NCI-H2171 treated with DMSO at 0.1 percent for 48 hours (cell line): ENCODE data around the gene GADL1.

Source experiments
- DNase-seq: peaks from one replicate; lab custom pipeline; 2025; lab: John Stamatoyannopoulos, UW

The GADL1 gene

GRCh38 chr3:30720586-30721313, 173.7 kb downstream of the GADL1 start:
- DNase-seq = no peak

- no peak for DNase-seq
Measured at GRCh38 chr3:30719536-30719935, 174.9 kb downstream of the GADL1 start.

- no peak for DNase-seq
Measured at GRCh38 chr3:30713885-30714503, 180.5 kb downstream of the GADL1 start.

DNA sequence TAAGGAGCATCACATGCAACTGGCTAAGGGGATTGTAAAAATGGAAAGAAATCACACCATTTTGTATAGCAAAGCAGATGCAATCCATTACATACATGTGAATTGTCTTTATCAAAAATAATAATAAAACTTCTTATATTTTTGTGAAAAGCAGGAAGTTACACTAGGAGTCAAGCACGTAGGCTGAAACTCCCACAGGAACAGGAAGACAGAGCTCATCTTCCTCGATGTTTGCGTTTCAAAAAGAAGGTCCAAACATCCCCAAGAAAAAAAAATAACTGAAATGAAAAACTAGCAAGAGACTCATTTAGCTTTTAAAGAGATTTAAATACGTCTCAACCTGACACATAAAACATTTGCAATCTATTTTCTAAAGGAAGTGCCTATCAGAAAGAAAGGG, 181.5 kb downstream of the GADL1 start:
- DNase-seq = no peak

- no peak for DNase-seq
Measured at GRCh38 chr3:30711867-30712266, 182.6 kb downstream of the GADL1 start.

GRCh38 chr3:30711151-30711550, 183.3 kb downstream of the GADL1 start:
- no peak for DNase-seq

- no peak for DNase-seq
Measured at GRCh38 chr3:30710017-30710416, 184.4 kb downstream of the GADL1 start.

DNA sequence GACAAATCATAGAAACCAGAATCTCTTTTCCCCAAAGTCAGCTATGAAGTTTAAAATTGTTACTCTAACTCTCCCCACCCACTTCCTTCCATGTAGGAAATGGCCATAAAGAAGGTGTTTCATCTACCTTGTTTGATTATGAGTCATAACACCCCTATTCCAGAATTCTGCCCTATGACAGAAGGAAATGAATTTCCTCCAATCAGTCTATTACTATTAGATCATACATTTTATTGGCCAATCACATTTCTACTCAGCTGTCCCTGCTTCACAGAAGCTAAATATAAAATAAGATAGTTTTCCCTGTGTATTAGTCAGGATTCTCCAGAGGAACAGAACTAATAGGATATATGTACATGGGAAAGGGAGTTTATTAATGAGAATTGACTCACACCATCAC, 186.0 kb downstream of the GADL1 start:
- no peak for DNase-seq

DNA sequence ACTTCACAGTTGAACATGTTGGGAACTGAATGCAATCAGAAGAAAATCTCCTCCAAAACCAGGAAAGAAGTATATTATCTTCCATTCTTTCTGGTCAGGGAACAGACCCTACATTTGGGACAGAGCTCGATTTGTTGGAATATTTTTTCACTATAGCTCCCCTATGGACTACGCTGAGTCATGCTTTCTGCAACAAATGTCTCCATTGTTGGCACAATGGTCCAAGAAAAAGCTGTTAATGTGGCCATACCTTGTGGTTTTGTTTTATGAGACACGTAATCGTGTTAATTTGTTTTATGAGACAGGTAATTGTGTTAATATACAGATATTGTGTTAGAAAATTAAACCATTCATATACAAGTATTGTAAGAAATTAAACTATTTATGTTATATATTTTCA, 186.6 kb downstream of the GADL1 start:
- no peak for DNase-seq

DNA sequence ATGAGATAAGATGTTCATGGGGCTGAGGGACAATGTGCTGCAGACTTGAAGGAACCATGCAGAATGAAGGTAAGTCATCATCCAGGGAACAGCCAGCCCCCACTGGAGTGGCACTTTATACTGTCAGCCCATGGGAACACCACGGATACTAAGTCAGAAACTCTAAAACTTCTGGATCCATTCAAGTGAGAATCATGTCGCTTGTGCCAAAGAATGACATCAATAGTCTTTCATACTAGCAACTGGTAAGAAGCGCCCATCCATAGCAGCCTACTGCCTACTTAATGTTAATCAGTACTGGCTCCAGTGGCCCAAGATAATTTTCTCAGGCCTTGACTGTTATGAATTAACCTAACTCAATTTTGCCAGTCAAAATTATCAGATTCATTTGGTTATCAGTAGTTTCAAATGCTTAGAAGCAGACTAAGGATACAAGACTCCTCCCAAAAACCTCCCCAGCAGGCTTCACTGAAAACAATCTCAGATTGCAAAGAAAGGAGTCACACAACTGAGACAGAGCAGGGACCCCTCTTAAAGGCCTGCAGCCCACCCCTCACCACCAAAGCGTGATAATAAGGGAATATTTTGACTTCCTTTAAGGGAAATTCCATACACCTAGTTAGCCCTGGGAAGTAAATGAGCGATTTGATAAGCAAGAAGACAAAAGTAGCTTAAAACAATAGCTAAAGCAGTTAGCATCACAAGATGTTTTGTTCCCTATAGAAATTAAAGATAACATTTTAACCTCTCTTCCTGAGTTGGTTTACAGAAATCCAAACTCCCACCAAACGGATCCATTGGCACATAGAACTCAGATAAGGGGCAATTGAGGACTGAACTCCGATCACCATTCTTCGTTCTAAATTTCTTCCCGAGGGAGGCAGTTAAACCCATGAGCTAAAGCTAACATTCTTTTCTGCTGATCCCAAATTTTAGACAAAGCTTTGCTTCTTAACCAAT, 189.2 kb downstream of the GADL1 start:
- DNase-seq = no peak

GRCh38 chr3:30702828-30703397, 191.5 kb downstream of the GADL1 start:
- no peak for DNase-seq

DNA sequence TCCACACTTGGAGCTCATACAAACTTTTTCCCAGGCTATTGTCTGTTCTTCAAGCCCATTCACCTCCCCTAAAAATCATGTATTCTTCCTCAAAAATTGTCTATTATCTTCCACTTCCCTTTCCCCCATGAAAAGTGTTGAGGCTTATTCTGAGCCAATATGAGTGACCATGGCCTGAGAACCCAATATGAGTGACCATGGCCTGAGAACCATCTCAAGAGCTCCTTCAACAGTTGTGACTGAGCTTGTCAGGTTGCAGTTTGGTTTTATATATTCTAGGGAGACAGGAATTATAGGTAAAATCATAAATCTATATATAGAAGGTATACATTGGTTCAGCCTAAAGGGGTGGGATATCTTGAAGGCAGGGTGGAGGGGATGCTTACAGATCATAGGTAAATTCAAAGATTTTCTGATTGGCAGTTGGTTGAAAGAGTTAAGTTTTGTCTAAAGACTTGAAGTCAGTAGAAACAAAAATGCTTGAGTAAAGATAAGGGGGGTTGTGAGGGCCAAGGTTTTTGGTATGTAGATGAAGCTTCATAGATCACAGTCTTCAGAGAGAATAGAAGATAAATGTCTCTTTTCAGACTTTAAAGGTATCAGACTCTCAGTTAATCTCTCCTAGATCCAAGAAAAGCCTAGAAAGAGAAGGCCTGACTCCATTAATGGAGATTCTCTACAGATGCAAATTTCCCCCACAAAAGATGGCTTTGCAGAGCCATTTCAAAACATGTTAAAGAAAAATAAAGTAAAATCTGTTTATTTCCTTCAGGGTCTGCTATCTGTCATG, 192.2 kb downstream of the GADL1 start:
- no peak for DNase-seq

GRCh38 chr3:30700702-30701321, 193.6 kb downstream of the GADL1 start:
- DNase-seq = no peak

- no peak for DNase-seq
Measured at GRCh38 chr3:30699927-30700326, 194.5 kb downstream of the GADL1 start.

DNA sequence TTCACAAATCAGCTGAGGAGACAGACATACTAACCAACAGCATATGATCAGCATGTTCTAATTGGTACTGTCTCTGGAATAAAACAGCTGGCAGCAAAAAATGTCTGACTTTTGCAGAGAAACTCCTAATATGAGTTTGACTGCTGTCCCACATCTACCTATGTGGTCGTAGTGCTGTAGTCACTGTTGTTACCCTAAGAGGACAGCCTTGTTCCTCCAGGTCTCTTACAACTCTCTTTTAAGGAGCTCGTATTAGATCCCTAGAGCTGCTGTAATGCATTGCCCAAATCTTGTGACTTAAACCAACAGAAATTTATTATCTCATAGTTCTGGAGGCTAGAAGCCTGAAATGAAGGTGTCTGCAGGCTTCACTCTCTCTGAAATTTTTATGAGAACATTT, 195.9 kb downstream of the GADL1 start:
- DNase-seq = no peak

- DNase-seq = no peak
Measured at GRCh38 chr3:30696896-30697295, 197.6 kb downstream of the GADL1 start.

- no peak for DNase-seq
Measured at GRCh38 chr3:30696403-30696819, 198.1 kb downstream of the GADL1 start.

- no peak for DNase-seq
Measured at GRCh38 chr3:30695302-30696061, 199.0 kb downstream of the GADL1 start.

DNA sequence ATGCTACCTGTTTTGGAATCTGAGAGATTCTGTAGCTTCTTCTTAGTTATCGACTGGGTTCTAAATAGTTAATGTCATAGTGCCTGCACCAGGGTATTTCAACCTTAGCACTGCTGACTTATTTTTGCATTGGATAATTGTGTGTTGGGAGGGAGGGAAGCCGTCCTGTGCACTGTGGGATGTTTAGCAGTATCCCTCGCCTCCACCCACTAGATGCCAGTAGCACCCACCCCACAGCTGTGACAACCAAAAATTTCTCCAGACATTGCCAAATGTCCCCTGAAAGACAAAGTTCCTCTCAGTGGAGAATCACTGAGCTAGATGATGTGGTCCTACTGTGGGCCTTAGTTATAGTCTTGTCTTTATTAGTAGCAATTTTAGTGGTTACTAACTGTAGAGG, 199.8 kb downstream of the GADL1 start:
- DNase-seq = no peak

GRCh38 chr3:30694148-30694547, 200.3 kb downstream of the GADL1 start:
- DNase-seq = peak; percentile 64
